Tibial nerve (tissue), 4 donors: ENCODE results near the gene ARID1B.

Source experiments
- EP300 ChIP-seq, 2 donors: sonication (generic); formaldehyde crosslinking; IDR thresholded peaks; one replicate each; pipeline ENCODE4 v1.6.1; 2017; ENCODE audit warnings: antibody characterized with exemption in 2 of 2, mild to moderate bottlenecking in 1 of 2
- POLR2A ChIP-seq, 2 donors: fragments of 450-650 bp; IDR thresholded peaks; one replicate each; pipeline ENCODE4 v1.6.1; 2017; ENCODE audit warnings: antibody characterized with exemption in 2 of 2, mild to moderate bottlenecking in 2 of 2, moderate library complexity in 2 of 2
- TF ChIP-seq, protein P1 (sequence below), 5 experiments: fragments of 200-600 bp in 3 of 5; fragments of 450-650 bp in 2 of 5; sonication (generic) in 3 of 5; IDR thresholded peaks; one replicate each; pipeline ENCODE4 v1.5.1; 2016 to 2019; ENCODE audit warnings: antibody characterized with exemption in 5 of 5, mild to moderate bottlenecking in 3 of 5, moderate library complexity in 2 of 5

DNA sequence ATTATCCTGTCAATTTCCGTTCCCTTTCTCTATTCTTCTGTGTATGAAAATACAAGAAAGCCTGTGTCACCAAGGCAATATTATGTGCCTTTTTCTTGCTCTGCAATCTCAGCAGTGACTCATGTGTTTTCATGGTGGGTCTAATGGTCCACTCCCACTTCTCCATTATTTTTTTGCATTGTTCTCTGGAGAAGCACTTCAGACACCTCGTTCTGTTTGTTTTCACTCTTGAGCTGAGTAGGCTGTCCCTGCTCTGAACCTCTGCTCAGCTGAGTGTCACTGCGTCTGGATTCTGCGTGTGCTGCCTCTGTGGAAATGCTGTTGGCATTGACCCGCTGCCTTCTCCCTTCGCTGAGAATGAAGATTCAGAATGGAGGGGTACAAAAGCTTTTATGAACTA lies 315.6 kb downstream of the ARID1B start:
- TF ChIP-seq, protein P1, sequence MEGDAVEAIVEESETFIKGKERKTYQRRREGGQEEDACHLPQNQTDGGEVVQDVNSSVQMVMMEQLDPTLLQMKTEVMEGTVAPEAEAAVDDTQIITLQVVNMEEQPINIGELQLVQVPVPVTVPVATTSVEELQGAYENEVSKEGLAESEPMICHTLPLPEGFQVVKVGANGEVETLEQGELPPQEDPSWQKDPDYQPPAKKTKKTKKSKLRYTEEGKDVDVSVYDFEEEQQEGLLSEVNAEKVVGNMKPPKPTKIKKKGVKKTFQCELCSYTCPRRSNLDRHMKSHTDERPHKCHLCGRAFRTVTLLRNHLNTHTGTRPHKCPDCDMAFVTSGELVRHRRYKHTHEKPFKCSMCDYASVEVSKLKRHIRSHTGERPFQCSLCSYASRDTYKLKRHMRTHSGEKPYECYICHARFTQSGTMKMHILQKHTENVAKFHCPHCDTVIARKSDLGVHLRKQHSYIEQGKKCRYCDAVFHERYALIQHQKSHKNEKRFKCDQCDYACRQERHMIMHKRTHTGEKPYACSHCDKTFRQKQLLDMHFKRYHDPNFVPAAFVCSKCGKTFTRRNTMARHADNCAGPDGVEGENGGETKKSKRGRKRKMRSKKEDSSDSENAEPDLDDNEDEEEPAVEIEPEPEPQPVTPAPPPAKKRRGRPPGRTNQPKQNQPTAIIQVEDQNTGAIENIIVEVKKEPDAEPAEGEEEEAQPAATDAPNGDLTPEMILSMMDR (IDR thresholded peaks at IDR 0.05), result no peak
- TF ChIP-seq POLR2A (IDR thresholded peaks at IDR 0.05) (no peak), EP300 (IDR thresholded peaks at IDR 0.05) (no peak)
